ENCODE results near the gene NAXD.

GRCh38 chr13:110574161-110574560 is 41.2 kb upstream of the NAXD start:
- TF ChIP-seq BCL11A (IDR thresholded peaks at IDR 0.05; ENCODE audit: low read depth, low read length) = no peak
- TF ChIP-seq PAX8 (IDR thresholded peaks at IDR 0.05) = no peak
- TF ChIP-seq EZH2 (IDR thresholded peaks at IDR 0.05; ENCODE audit: borderline replicate concordance, control insufficient read depth, low read depth, low read length) = no peak
- no peak for TF ChIP-seq ELK1 (IDR thresholded peaks at IDR 0.05; ENCODE audit: low read depth, low read length)
- no peak for TF ChIP-seq ZSCAN29 (IDR thresholded peaks at IDR 0.05)
- TF ChIP-seq POU2F2 (IDR thresholded peaks at IDR 0.05; ENCODE audit: borderline replicate concordance, low read depth, low read length) = no peak
- no peak for TF ChIP-seq POLR2AphosphoS5 (IDR thresholded peaks at IDR 0.05; ENCODE audit: low read length)
- TF ChIP-seq YY1 (IDR thresholded peaks at IDR 0.05; ENCODE audit: low read depth, low read length) = no peak
- no peak for TF ChIP-seq ZNF274 (IDR thresholded peaks at IDR 0.05; ENCODE audit: insufficient read depth, insufficient read length)
- TF ChIP-seq RFX5 (IDR thresholded peaks at IDR 0.05; ENCODE audit: low read depth, low read length) = no peak
- TF ChIP-seq POLR2A (IDR thresholded peaks at IDR 0.05; ENCODE audit: low read depth, low read length) = no peak
- TF ChIP-seq, protein P1, sequence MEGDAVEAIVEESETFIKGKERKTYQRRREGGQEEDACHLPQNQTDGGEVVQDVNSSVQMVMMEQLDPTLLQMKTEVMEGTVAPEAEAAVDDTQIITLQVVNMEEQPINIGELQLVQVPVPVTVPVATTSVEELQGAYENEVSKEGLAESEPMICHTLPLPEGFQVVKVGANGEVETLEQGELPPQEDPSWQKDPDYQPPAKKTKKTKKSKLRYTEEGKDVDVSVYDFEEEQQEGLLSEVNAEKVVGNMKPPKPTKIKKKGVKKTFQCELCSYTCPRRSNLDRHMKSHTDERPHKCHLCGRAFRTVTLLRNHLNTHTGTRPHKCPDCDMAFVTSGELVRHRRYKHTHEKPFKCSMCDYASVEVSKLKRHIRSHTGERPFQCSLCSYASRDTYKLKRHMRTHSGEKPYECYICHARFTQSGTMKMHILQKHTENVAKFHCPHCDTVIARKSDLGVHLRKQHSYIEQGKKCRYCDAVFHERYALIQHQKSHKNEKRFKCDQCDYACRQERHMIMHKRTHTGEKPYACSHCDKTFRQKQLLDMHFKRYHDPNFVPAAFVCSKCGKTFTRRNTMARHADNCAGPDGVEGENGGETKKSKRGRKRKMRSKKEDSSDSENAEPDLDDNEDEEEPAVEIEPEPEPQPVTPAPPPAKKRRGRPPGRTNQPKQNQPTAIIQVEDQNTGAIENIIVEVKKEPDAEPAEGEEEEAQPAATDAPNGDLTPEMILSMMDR (IDR thresholded peaks at IDR 0.05 in 2 of 3, conservative IDR thresholded peaks at IDR 0.05 in 1 of 3; ENCODE audit: control insufficient read depth in 2 of 3, extremely low read depth in 1 of 3, insufficient read depth in 1 of 3, low read depth in 3 of 3, low read length in 3 of 3) = no peak
